Panc1 (cell line): ENCODE data around the gene NFU1. TPM values are rescaled to one million over a fixed set of nuclear protein-coding genes. Genes with fewer than 3 reads are reported as not detected.

Source experiments
- ATAC-seq: fragments of 200-7000 bp; cut with Tn5 transposase; 2 replicates; pipeline ENCODE4 v1.9.1; 2020; ENCODE audit warnings: mild to moderate bottlenecking, moderate library complexity
- BruUV-seq: library from RNA; stranded (reverse); fragments of 400-500 nt; replicated peaks from 2 replicates; lab custom pipeline; 2021; lab: Mats Ljungman, UMichigan
- CTCF ChIA-PET: fragments of 300-600 bp; sonication (Branson Sonifier 250); formaldehyde crosslinking; loops from one replicate; lab custom pipeline; 2022; ENCODE audit warnings: antibody characterized with exemption; lab: Charles Lee
- POLR2A ChIA-PET: fragments of 300-600 bp; sonication (Branson Sonifier 250); formaldehyde crosslinking; loops from one replicate; lab custom pipeline; 2022; ENCODE audit warnings: antibody characterized with exemption; lab: Charles Lee
- DNase-seq: peaks from one replicate; pipeline ENCODE4 v3.0.0-alpha.2; 2010; ENCODE audit warnings: low read depth, low spot score
- H3K27ac ChIP-seq: 2 replicates; pipeline ENCODE4 v1.5.1; 2011; ENCODE audit warnings: mild to moderate bottlenecking, low read length, inconsistent platforms
- H3K27me3 ChIP-seq: fragments of 200-500 bp; sonication (Bioruptor generic); 2 replicates; pipeline ENCODE4 v1.6.0; 2014; ENCODE audit warnings: low read length, inconsistent platforms; ENCODE audit not compliant: control insufficient read depth, insufficient read depth
- H3K36me3 ChIP-seq: fragments of 200-500 bp; sonication (Bioruptor generic); 2 replicates; pipeline ENCODE4 v1.5.1; 2014; ENCODE audit warnings: inconsistent platforms, mild to moderate bottlenecking, low read length, moderate library complexity; ENCODE audit not compliant: control insufficient read depth, insufficient read depth
- H3K4me1 ChIP-seq: 2 replicates; pipeline ENCODE4 v1.5.1; 2011; ENCODE audit warnings: inconsistent platforms, mild to moderate bottlenecking, low read length, moderate library complexity; ENCODE audit not compliant: control insufficient read depth, insufficient read depth
- H3K4me3 ChIP-seq, 2 experiments: 2 replicates each; pipeline ENCODE4 v1.5.1; 2011 to 2012; ENCODE audit warnings: low read depth in 2 of 2, low read length in 2 of 2, mild to moderate bottlenecking in 2 of 2, inconsistent platforms in 1 of 2, moderate library complexity in 1 of 2
- H3K9me3 ChIP-seq: fragments of 200-500 bp; sonication (Bioruptor generic); 2 replicates; pipeline ENCODE4 v1.5.1; 2014; ENCODE audit warnings: low read depth, mild to moderate bottlenecking, inconsistent platforms, low read length, moderate library complexity; ENCODE audit not compliant: control insufficient read depth, insufficient read depth
- POLR2AphosphoS5 ChIP-seq: IDR thresholded peaks from 2 replicates; pipeline ENCODE4 v1.6.1; 2012; ENCODE audit warnings: mild to moderate bottlenecking, low read depth, low read length, moderate library complexity
- SIN3A ChIP-seq: IDR thresholded peaks from 2 replicates; pipeline ENCODE4 v1.6.1; 2012; ENCODE audit warnings: low read depth, mild to moderate bottlenecking, low read length, moderate library complexity, borderline replicate concordance; ENCODE audit not compliant: insufficient read depth
- TCF7L2 ChIP-seq: IDR thresholded peaks from 2 replicates; pipeline ENCODE4 v1.6.1; 2011; ENCODE audit warnings: mild to moderate bottlenecking, low read depth, low read length, inconsistent platforms
- in situ Hi-C: cut with HindIII; loops from 2 replicates; pipeline ENCODE4 v1.10.0; 2016; ENCODE audit warnings: low sequenced_read_pairs, low pct_unique_long_range_greater_than_20kb
- intact Hi-C: fragments of 100-400 bp; cut with micrococcal nuclease; formaldehyde crosslinking; loops from one replicate; pipeline ENCODE4 v1.10.0; 2022; ENCODE audit not compliant: unreplicated experiment
- total RNA-seq: library from RNA; stranded (reverse); gene quantifications from one replicate; pipeline ENCODE4 v1.2.1, GENCODE V29; 2021; ENCODE audit not compliant: unreplicated experiment
- TF ChIP-seq, protein P1 (sequence below), 2 experiments: IDR thresholded peaks; 2 replicates each; pipeline ENCODE4 v1.6.1; 2011 to 2012; ENCODE audit warnings: low read depth in 2 of 2, control low read depth in 1 of 2, low read length in 1 of 2, mild to moderate bottlenecking in 1 of 2, moderate library complexity in 1 of 2; ENCODE audit not compliant: insufficient read depth in 1 of 2
- TF ChIP-seq, protein P2 (sequence below): fragments of 450-650 bp; IDR thresholded peaks from 2 replicates; pipeline ENCODE4 v1.5.1; 2017; ENCODE audit warnings: mild to moderate bottlenecking

Gene NFU1
- total RNA-seq, 1 experiment from 2014 or later, result 42.9 TPM

DNA sequence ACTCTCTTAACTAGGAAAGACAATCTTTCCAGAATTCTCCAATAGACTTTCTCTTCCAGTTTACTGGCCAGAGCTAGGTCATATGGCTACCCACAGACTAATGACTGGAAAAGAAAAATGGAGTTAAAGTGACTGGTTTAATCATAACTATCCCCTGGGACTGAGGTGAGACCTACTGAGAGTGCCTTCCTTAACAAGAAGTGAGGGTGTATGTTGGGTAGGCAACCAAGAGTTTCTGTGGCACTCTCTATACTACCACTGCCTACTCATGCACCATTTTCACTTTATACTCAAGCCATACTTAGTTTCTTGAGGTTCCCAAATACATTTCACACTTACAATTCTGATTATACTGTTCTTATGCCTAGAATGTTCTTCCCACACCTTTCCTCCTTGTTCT is 43.3 kb downstream of the NFU1 start:
- H3K27ac ChIP-seq, result no peak overlapping the region
- TF ChIP-seq, protein P1, sequence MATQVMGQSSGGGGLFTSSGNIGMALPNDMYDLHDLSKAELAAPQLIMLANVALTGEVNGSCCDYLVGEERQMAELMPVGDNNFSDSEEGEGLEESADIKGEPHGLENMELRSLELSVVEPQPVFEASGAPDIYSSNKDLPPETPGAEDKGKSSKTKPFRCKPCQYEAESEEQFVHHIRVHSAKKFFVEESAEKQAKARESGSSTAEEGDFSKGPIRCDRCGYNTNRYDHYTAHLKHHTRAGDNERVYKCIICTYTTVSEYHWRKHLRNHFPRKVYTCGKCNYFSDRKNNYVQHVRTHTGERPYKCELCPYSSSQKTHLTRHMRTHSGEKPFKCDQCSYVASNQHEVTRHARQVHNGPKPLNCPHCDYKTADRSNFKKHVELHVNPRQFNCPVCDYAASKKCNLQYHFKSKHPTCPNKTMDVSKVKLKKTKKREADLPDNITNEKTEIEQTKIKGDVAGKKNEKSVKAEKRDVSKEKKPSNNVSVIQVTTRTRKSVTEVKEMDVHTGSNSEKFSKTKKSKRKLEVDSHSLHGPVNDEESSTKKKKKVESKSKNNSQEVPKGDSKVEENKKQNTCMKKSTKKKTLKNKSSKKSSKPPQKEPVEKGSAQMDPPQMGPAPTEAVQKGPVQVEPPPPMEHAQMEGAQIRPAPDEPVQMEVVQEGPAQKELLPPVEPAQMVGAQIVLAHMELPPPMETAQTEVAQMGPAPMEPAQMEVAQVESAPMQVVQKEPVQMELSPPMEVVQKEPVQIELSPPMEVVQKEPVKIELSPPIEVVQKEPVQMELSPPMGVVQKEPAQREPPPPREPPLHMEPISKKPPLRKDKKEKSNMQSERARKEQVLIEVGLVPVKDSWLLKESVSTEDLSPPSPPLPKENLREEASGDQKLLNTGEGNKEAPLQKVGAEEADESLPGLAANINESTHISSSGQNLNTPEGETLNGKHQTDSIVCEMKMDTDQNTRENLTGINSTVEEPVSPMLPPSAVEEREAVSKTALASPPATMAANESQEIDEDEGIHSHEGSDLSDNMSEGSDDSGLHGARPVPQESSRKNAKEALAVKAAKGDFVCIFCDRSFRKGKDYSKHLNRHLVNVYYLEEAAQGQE (IDR thresholded peaks at IDR 0.05; ENCODE audit: insufficient read depth in 1 of 2, low read depth in 2 of 2, low read length in 1 of 2), result no peak
- TF ChIP-seq, protein P2, sequence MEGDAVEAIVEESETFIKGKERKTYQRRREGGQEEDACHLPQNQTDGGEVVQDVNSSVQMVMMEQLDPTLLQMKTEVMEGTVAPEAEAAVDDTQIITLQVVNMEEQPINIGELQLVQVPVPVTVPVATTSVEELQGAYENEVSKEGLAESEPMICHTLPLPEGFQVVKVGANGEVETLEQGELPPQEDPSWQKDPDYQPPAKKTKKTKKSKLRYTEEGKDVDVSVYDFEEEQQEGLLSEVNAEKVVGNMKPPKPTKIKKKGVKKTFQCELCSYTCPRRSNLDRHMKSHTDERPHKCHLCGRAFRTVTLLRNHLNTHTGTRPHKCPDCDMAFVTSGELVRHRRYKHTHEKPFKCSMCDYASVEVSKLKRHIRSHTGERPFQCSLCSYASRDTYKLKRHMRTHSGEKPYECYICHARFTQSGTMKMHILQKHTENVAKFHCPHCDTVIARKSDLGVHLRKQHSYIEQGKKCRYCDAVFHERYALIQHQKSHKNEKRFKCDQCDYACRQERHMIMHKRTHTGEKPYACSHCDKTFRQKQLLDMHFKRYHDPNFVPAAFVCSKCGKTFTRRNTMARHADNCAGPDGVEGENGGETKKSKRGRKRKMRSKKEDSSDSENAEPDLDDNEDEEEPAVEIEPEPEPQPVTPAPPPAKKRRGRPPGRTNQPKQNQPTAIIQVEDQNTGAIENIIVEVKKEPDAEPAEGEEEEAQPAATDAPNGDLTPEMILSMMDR, result no peak
- TF ChIP-seq TCF7L2, result no peak
- no peak for TF ChIP-seq POLR2AphosphoS5
- no peak for TF ChIP-seq SIN3A
- no TSS peak for BruUV-seq
- ChIA-PET POLR2A (no interaction called here), CTCF (no interaction called here)
- no peak for DNase-seq
- H3K4me3 ChIP-seq, result no peak overlapping the region
- intact Hi-C loops, result no loop called here
- no peaks in the 10 kb centered on the region for H3K27me3 ChIP-seq
- no peaks in the 10 kb centered on the region for H3K9me3 ChIP-seq
- H3K36me3 ChIP-seq, result peaks cover 2% of the 10 kb centered on the region
- no peak for ATAC-seq
- in situ Hi-C loops, result no loop called here
- H3K4me1 ChIP-seq, result no peaks in the 10 kb centered on the region

DNA sequence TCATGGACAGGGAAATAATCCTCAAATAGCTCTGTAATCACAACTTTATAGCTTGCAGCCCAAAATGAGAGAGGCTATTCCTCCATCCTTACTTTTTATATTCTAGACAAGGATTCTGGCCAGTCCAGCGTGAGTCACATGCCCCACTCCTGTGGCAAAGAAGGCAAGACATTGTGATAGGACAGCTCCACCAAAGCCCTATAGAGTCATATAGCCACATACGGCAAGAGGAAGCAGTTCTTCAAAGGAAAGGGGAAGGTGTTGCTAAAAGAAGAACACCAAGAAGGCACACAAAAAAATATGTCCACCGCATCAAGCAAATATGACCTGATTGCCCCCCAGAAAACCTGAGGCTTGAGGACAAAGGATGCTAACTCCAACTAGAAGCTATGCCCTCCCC is 46.8 kb downstream of the NFU1 start:
- Histone ChIP-seq H3K27ac (no peak overlapping the region), H3K27me3 (no peaks in the 10 kb centered on the region), H3K36me3 (no peaks in the 10 kb centered on the region), H3K9me3 (no peaks in the 10 kb centered on the region), H3K4me1 (peaks cover 6% of the 10 kb centered on the region), H3K4me3 (no peak overlapping the region)
- in situ Hi-C loops (no loop called here), intact Hi-C loops (no loop called here)
- no peak for TF ChIP-seq SIN3A
- TF ChIP-seq, protein P2, result no peak
- TF ChIP-seq TCF7L2, result no peak
- TF ChIP-seq, protein P1 (IDR thresholded peaks at IDR 0.05; ENCODE audit: insufficient read depth in 1 of 2, low read depth in 2 of 2, low read length in 1 of 2), result no peak
- no peak for TF ChIP-seq POLR2AphosphoS5
- ChIA-PET CTCF (no interaction called here), POLR2A (interaction anchor here (0.6 kb wide), 2 partner anchors 41 to 413 kb away, joined by 3 read pairs; no protein-coding TSS in a partner anchor)
- BruUV-seq, result no TSS peak
- ATAC-seq, result no peak
- no peak for DNase-seq
